ENCODE results near the gene TFPI. TPM values are rescaled to one million over a fixed set of nuclear protein-coding genes. Genes with fewer than 3 reads are reported as not detected.
"Not testable (repeated sequence)": the region's sequence is repeated elsewhere in the genome, so short reads cannot be mapped to it uniquely, and the experiment has no call there.

The TFPI gene
- total RNA-seq, 1 experiment from 2014 or later, result 51.8 TPM

DNA sequence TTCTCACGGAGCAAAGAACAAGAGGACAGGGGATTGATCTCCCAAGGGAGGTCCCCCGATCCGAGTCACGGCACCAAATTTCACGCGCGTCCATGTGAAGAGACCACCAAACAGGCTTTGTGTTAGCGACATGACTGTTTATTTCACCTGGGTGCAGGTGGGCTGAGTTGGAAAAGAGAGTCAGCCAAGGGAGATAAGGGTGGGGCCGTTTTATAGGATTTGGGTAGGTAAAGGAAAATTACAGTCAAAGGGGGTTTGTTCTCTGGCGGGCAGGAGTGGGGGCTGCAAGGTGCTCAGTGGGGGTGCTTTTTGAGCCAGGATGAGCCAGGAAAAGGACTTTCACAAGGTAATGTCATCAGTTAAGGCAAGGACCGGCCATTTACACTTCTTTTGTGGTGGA is 11.4 kb upstream of the TFPI start:
- in situ Hi-C loops (cut with HindIII; ENCODE audit: low sequenced_read_pairs); DNase-seq (ENCODE audit: low spot score): not testable (repeated sequence)

DNA sequence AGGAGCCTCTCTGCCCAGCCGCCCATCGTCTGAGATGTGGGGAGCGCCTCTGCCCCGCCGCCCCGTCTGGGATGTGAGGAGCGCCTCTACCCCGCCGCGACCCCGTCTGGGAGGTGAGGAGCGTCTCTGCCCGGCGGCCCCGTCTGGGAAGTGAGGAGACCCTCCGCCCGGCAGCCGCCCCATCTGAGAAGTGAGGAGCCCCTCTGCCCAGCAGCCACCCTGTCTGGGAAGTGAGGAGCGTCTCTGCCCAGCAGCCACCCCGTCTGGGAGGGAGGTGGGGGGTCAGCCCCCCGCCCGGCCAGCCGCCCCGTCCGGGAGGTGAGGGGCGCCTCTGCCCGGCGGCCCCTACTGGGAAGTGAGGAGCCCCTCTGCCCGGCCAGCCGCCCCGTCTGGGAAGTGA is 2.3 kb upstream of the TFPI start:
- DNase-seq (ENCODE audit: low spot score); in situ Hi-C loops (cut with HindIII; ENCODE audit: low sequenced_read_pairs): not testable (repeated sequence)

DNA sequence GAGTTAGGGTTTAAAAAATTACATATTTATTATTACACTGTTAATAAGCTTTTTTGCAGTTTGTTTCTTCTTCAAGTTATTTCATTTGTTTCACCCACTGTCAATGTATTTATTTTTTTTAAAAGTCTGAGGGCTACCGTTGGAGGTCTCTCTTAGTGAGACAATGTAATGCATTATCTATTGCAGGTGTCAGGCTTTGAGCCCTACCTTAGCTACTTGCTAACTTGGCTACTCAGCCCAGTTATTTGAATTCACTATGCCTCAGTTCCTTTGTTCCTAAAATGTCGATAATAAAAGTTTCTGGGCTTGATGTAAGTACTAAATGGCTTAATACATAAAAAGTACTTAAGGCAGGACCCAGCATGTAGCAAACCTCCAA is 458 bp upstream of the TFPI start:
- in situ Hi-C loops (cut with HindIII; ENCODE audit: low sequenced_read_pairs), result no loop called here
- DNase-seq (ENCODE audit: low spot score), result no peak

DNA sequence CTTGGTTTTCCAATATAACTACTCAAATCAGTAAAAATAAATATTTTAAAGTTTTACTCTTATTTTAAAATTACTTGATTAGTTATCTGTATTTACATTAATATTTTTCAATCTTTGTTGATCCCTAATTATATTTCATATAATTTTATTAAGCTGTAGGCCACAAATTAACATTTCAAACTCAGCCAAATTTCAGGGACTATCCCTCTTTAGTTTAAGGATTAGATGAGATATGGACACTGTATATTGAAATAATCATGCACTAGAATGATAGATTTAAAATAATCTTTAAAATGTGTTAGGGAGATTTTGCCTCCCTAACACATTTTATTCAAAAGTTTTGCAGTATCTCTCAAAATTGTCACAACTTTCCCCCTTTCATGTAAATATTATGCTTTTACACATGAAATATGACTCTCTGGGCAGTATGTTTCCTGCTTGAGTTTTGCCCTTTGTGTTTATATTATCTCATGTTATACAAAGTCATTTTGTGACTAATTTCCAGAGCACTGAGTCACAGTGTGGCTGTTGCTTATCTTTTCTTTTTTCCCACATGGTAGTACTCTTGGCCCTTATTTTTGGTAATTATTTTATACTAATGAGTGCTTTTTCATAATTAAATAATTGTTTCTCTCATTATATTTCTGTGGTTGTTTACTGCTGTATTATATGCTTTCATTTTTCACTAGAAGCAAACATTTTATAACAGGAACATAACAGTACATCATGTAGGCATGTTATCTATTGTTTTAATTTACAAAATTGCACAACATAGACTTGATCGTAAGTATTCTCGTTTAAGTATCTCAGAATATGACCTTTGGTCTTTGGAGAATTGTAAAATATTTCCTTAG is 1.2 kb downstream of the TFPI start:
- DNase-seq (ENCODE audit: low spot score), result no peak
- in situ Hi-C loops (cut with HindIII; ENCODE audit: low sequenced_read_pairs), result no loop called here

DNA sequence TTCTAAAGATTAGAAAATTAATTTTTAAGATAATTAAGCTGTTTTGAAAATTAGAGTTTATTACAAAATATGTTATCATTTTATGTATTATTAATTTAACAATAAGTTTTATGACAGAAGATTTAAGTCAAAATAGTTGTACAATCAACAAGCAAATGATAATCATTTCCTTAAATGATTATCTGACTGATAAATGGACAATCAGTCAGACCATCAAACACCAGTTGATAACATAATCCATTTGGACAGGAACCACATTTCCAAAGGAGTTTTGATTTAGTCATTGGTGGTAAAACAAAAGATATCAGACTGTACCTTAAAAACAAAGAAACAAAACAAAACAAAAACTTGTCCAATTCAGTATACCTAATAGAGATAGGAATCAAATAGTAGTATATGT is 1.9 kb downstream of the TFPI start:
- no peak for DNase-seq (ENCODE audit: low spot score)
- in situ Hi-C loops (cut with HindIII; ENCODE audit: low sequenced_read_pairs), result no loop called here

DNA sequence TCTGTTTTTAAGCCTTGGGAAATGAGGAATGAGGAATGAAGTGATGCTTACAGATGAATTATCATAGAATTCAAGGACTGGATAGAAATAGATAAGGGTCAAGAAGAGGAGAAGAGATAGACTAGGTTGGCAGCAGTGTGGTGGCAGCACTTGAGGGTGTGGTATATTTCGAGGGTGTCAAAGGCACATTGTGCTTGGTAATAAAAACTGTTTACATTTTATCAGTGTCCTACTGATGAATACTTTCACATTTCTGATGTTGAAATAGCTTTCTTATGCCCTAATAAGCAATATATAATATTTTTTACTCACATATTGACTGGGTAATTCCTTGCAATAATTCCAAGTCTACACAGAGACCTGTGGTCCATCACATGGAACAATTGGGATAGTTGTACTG is 3.4 kb downstream of the TFPI start:
- in situ Hi-C loops (cut with HindIII; ENCODE audit: low sequenced_read_pairs), result no loop called here
- DNase-seq (ENCODE audit: low spot score), result no peak

DNA sequence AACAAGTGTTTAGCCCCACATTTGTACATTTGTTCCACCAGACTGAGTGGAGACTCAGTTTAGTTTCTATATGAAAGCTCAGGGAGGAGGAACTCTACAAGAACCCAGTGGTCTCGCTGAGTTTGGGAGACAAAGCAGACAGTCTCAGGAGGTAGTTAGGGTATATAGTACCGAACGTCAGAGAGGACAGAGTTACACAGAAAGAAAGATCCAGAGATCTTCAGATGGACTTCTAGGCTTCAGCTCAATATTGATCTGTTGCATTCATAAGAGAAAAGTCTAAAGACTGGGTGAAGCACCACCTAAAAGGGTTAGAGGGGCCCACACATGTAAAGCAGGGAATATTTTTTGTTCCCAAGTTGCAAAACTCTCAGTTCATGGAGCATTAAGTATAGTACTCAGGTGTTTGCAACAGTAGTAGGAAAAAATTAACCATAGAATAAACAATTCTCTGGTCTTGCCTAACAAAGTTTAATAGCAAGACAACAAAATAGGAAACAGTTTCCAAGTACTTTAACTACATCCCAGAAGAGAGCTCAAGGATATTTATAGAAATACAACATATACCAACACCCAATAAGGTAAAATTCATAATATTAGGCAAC is 4.2 kb downstream of the TFPI start:
- in situ Hi-C loops (cut with HindIII; ENCODE audit: low sequenced_read_pairs), result no loop called here
- no peak for DNase-seq (ENCODE audit: low spot score)

DNA sequence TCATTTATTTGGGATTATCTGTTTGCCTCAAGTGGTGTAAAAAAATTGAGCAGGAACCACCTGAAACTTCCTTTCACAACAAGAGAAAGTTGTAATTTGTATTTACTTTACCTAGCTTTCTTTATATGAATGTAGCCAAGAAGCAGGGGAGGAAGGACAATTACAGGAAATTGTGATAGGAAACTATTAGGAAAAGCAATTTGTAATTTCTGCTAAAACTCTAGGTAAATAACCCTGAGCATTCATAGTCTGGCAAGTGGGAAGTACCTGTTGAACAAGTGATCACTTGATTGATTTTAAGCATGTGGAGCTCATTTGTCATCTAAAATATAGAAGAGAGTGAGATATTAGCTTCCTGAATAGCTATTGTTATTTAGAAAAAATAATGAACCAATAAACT is 5.0 kb downstream of the TFPI start:
- in situ Hi-C loops (cut with HindIII; ENCODE audit: low sequenced_read_pairs), result no loop called here
- no peak for DNase-seq (ENCODE audit: low spot score)

DNA sequence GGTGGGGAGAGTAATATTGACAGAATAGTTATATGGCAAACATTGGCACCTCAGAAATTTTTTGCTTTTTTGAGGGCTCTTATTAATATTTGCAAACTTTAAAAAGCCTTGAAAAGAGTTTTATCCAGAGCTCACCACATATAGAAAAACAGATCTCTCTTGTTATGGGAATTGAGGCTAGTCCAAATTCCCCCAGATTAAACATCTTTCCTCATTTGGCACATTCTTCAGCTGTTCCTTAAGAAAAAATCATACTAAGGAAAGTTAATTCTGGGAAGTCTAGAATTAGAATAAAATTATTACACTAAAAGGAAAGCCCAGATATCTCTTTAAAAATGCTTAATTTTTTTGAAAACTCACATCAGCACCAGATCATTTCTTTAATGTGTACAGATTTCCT is 5.6 kb downstream of the TFPI start:
- in situ Hi-C loops (cut with HindIII; ENCODE audit: low sequenced_read_pairs), result no loop called here
- no peak for DNase-seq (ENCODE audit: low spot score)

DNA sequence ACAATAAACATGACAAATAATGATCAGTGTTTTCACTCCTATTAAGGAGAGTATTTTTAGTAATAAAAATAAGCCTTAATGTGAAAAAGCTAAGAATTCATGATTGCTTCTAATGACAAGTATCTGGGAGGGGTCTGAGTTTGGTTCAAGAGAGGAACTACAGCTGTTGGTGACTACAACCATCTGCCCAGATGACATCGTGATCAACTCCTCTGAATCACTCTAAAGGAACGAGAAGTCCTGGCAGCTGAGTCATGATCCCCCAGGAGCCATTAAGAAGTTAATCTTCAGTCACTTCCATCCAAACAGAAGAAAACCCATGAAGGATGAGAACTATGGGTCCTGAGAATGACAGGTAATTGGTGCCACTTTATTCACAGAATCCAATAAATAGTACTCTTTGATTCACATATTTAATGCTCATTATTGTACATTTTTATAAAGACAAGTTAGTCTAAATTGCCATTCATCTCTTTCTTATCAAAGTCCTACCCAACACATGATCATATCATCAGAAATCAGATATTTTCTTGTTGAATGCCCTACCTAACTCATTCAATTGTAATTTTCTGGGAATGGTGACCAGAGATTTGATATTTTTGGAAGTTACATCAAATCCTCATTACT is 6.8 kb downstream of the TFPI start:
- in situ Hi-C loops (cut with HindIII; ENCODE audit: low sequenced_read_pairs), result no loop called here
- DNase-seq (ENCODE audit: low spot score), result peak; percentile 22

DNA sequence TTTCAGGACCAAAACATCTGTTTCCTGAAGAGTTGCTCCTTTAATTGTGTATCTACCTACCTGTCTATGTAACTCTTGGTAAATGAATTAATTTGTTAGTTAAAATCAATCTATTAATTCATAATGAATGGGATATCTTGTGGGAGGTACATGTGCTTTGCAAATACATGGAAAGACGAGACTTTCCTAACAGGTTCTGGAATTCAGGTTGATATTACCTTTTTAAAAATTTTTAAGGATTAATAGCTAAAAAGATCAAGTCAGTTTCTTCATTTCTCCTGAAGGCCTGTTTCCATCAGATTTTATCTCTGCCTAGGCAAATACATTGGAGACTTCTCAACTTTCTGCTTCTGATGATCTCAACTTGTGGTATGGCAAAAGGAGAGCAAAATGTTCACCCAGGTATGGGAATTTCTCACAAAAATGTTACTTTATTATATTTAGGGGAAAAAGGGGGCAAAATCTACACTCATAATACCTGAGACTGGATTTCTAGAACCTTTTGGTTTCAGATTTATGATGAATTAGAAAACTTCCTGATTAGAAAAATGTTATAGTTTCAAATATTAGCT is 7.4 kb downstream of the TFPI start:
- in situ Hi-C loops (cut with HindIII; ENCODE audit: low sequenced_read_pairs), result no loop called here
- DNase-seq (ENCODE audit: low spot score), result no peak

DNA sequence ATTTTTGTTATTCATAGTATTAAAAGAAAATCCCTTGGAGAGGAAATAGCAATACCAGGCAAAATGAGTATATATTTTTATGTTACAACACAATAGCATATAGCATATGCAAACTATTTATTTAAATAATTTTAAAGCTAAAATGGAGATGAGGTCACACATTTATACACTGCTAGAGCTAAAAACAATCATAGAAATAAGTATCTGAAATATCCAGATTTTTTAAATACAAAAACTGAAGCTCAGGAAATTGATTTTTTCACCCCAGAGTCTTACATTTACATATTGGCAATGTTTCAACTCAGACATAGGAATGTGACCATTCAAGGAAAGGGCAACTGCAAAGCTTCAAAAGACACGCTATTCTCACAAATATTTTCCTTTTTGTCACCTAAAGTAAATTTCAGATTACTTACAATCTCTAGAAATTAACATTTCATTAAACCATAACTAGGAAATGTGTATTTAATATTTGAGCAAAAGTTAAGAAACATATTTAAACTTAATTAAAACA is 8.9 kb downstream of the TFPI start:
- in situ Hi-C loops (cut with HindIII; ENCODE audit: low sequenced_read_pairs), result no loop called here
- DNase-seq (ENCODE audit: low spot score), result no peak

DNA sequence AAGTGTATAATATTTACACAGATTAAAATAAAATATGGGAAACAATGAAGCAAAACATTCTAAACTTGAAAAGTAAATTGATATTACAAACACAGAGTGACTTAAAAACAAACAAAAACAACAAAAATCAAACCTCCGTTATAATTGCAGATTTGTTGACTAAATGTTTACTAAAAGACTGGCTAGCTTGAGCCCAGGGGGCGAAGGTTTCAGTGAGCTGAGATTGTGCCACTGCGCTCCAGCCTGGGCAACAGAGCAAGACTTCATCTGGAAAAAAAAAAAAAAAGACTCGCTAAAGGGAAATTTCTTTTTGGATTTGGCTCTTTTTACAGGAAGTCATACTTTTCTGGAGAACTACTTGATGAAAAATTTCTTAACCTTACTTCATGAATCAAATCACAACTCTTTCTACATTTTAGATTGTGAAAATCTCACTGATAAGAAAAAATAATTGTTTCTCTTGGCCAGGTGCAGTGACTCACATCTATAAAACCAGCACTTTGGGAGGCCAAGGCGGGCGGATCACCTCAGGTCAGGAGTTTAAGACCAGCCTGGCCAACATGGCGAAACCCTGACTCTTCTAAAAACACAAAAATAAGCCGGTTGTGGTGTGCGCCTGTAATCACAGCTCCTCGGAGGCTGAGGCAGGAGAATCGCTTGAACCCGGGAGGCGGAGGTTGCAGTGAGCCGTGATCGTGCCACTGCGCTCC is 9.7 kb downstream of the TFPI start:
- in situ Hi-C loops (cut with HindIII; ENCODE audit: low sequenced_read_pairs), result no loop called here

DNA sequence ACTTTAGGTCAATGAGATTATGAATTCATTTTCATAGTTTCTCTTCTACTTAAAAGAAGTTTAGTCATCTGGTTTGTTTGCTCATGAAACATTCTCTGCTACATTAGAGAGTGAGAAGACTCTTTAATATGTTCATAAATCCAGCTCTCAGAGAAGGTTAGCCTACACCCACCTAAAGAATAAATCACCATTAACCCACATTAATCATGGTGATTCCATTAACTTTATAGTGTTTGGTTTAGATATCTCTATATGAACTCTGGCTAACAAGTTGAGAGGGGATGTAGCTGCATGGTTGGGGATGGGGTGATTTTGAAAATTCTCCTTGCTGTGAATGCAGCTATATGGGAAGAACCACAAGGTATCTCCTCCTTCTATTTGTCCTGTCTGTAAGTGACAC is 10.7 kb downstream of the TFPI start:
- no peak for DNase-seq (ENCODE audit: low spot score)
- in situ Hi-C loops (cut with HindIII; ENCODE audit: low sequenced_read_pairs), result no loop called here

More for the DNA sequence above, 9.7 kb downstream of the TFPI start:
- no peak for DNase-seq (ENCODE audit: low spot score)

DNA sequence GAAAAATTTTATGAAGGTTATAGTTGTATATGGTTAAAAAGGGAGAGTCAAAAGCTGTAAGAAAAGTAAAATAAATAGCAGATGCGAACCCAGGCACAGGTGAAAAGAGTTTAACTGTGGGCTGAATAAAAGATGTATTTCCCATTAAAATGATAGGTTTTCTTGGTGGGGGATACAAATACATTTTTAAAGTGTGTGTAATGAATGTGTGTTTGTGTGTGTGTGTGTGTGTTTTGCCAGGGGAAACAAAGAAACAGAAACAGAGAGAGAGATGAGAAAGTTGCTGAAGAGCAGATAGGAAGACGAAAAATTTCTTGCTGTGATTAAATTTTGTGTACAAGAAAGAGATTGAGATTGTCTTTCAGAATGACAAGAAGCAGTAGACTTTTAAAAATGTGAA is 12.1 kb downstream of the TFPI start:
- in situ Hi-C loops (cut with HindIII; ENCODE audit: low sequenced_read_pairs), result no loop called here
- DNase-seq (ENCODE audit: low spot score), result no peak

DNA sequence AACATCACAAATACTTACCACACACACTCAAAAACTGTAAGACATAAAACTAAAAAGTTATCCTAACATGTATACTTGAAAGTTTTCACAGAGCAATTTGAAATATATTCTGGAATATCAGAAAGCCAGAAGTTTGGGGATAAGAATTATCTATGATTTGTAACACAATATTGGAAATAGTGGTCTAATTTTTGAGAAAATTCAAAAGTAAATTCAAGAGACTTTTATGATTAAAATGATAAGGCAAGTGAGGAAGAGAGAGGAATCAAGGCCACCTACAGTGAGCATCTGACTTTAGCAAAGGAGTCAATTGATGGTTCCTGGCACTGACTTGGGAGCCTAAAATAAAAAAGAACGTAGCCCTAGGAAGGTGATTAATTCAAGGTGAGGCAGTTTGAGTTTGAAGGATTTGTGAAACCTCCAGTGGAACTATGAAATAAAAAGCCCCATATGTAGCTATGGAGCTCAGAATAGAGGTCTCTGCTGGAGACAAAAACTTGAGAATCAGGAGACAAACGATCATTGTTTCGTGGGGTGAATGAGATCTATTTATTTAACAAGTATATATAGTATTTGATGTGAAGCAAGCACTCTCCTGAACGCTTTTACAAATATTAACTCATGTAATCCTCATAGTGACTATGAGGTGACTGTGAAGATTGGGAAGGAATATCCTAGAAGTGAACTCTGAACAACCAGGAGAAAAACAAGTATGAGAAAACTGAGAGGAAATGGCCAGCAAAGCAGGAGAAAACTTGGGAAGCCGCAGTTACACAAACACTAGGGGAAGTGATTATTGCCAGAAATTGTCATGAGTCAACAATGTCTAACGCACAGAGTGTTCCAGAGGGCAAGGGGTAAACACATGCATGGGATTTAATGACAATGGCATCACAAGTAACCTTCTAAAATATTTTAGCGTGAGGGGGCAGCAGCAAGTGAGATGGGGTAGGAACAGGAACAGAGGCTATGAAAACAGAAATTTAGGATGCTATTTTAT is 12.8 kb downstream of the TFPI start:
- in situ Hi-C loops (cut with HindIII; ENCODE audit: low sequenced_read_pairs), result no loop called here
- DNase-seq (ENCODE audit: low spot score), result no peak

DNA sequence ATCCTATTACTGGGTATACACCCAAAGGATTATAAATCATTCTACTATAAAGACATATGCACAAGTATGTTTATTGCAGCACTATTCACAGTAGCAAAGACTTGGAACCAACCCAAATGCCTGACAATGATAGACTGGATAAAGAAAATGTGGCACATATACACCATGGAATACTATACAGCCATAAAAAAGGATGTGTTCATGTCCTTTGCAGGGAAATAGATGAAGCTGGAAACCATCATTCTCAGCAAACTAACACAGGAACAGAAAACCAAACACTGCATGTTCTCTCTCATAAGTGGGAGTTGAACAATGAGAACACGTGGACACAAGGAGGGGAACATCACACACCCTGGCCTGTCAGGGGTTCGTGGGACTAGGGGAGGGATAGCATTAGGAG is 16.0 kb downstream of the TFPI start:
- in situ Hi-C loops (cut with HindIII; ENCODE audit: low sequenced_read_pairs); DNase-seq (ENCODE audit: low spot score): not testable (repeated sequence)

DNA sequence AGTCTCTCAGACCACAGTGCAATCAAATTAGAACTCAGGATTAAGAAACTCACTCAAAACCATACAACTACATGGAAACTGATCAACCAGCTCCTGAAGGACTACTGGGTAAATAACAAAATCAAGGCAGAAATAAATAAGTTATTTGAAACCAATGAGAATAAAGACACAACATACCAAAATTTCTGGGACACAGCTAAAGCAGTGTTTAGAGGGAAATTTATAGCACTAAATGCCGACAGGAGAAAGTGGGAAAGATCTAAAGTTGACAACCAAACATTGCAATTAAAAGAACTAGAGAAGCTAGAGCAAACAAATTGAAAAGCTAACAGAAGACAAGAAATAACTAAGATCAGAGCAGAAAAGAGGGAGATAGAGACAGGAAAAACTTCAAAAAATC is 18.9 kb downstream of the TFPI start:
- DNase-seq (ENCODE audit: low spot score); in situ Hi-C loops (cut with HindIII; ENCODE audit: low sequenced_read_pairs): not testable (repeated sequence)

Data from G401 (cell line).